NCI-H2196 treated with DMSO at 0.1 percent for 48 hours (cell line): ENCODE data around the gene AGGF1.
A peak's percentile ranks its signal among the peaks of the same experiment; 100 is the strongest.
"Not testable (repeated sequence)": the region's sequence is repeated elsewhere in the genome, so short reads cannot be mapped to it uniquely, and the experiment has no call there.

Source experiments
- DNase-seq: peaks from one replicate; lab custom pipeline; 2025; ENCODE audit not compliant: unreplicated experiment; lab: John Stamatoyannopoulos, UW

AGGF1 gene

GRCh38 chr5:77024490-77024889 is 5.7 kb upstream of the AGGF1 start:
- no peak for DNase-seq

- no peak for DNase-seq
Measured at GRCh38 chr5:77028631-77029375, 1.4 kb upstream of the AGGF1 start.

- no peak for DNase-seq
Measured at GRCh38 chr5:77029376-77029885, 773 bp upstream of the AGGF1 start.

GRCh38 chr5:77031891-77032290 is 1.7 kb downstream of the AGGF1 start:
- no peak for DNase-seq

- DNase-seq: no peak
Measured at GRCh38 chr5:77032635-77033034, 2.4 kb downstream of the AGGF1 start.

- DNase-seq: no peak
Measured at GRCh38 chr5:77033338-77033737, 3.1 kb downstream of the AGGF1 start.

- no peak for DNase-seq
Measured at GRCh38 chr5:77035950-77036349, 5.7 kb downstream of the AGGF1 start.

GRCh38 chr5:77046416-77047073 is 16.3 kb downstream of the AGGF1 start:
- no peak for DNase-seq

- no peak for DNase-seq
Measured at GRCh38 chr5:77064040-77064439, 33.8 kb downstream of the AGGF1 start.

- no peak for DNase-seq
Measured at GRCh38 chr5:77065256-77065655, 35.1 kb downstream of the AGGF1 start.

- DNase-seq: no peak
Measured at GRCh38 chr5:77066184-77066583, 36.0 kb downstream of the AGGF1 start.

- DNase-seq: no peak
Measured at GRCh38 chr5:77066823-77067442, 36.7 kb downstream of the AGGF1 start.

- DNase-seq: no peak
Measured at GRCh38 chr5:77073667-77074066, 43.5 kb downstream of the AGGF1 start.

- DNase-seq: no peak
Measured at GRCh38 chr5:77074745-77075144, 44.5 kb downstream of the AGGF1 start.

- no peak for DNase-seq
Measured at GRCh38 chr5:77076961-77077828, 47.0 kb downstream of the AGGF1 start.

GRCh38 chr5:77077829-77078176 is 47.6 kb downstream of the AGGF1 start:
- DNase-seq: no peak

GRCh38 chr5:77080479-77080878 is 50.3 kb downstream of the AGGF1 start:
- not testable (repeated sequence) for DNase-seq

- DNase-seq: peak; percentile 45
Measured at GRCh38 chr5:77080905-77081304, 50.7 kb downstream of the AGGF1 start.

- no peak for DNase-seq
Measured at GRCh38 chr5:77082280-77082679, 52.1 kb downstream of the AGGF1 start.

- DNase-seq: no peak
Measured at GRCh38 chr5:77083088-77083487, 52.9 kb downstream of the AGGF1 start.

- no peak for DNase-seq
Measured at GRCh38 chr5:77086368-77086688, 56.1 kb downstream of the AGGF1 start.
